Colon (tissue), 2 donors: ENCODE data around the gene TLCD5.

Experiments used
- FAIRE-seq: peaks from 2 replicates; lab custom pipeline; 2012; peaks lifted over from hg19 to GRCh38; lab: Jason Lieb, UNC
- donor health status: control.
- donor health status: control.

The TLCD5 gene

GRCh38 chr11:120308081-120308480, 17.0 kb upstream of the TLCD5 start:
- no peak for FAIRE-seq

GRCh38 chr11:120310870-120311269, 14.2 kb upstream of the TLCD5 start:
- no peak for FAIRE-seq

- no peak for FAIRE-seq
Observed at GRCh38 chr11:120314861-120315260, 10.2 kb upstream of the TLCD5 start.

- no peak for FAIRE-seq
Observed at GRCh38 chr11:120316880-120317688, 8.0 kb upstream of the TLCD5 start.

GRCh38 chr11:120317689-120318480, 7.2 kb upstream of the TLCD5 start:
- FAIRE-seq = no peak

GRCh38 chr11:120318906-120319305, 6.2 kb upstream of the TLCD5 start:
- FAIRE-seq = no peak

GRCh38 chr11:120326228-120326627, 1.1 kb downstream of the TLCD5 start:
- no peak for FAIRE-seq

GRCh38 chr11:120326845-120327281, 1.8 kb downstream of the TLCD5 start:
- no peak for FAIRE-seq

- FAIRE-seq = no peak
Observed at GRCh38 chr11:120327311-120327710, 2.2 kb downstream of the TLCD5 start.

- FAIRE-seq = no peak
Observed at GRCh38 chr11:120329556-120329955, 4.5 kb downstream of the TLCD5 start.

GRCh38 chr11:120330045-120330444, 4.9 kb downstream of the TLCD5 start:
- FAIRE-seq = no peak

- no peak for FAIRE-seq
Observed at GRCh38 chr11:120331301-120331996, 6.3 kb downstream of the TLCD5 start.

GRCh38 chr11:120332822-120333716, 8.0 kb downstream of the TLCD5 start:
- no peak for FAIRE-seq

GRCh38 chr11:120333801-120334200, 8.7 kb downstream of the TLCD5 start:
- FAIRE-seq = no peak

GRCh38 chr11:120334332-120334731, 9.2 kb downstream of the TLCD5 start:
- FAIRE-seq = no peak

- no peak for FAIRE-seq
Observed at GRCh38 chr11:120334894-120335462, 9.9 kb downstream of the TLCD5 start.

- no peak for FAIRE-seq
Observed at GRCh38 chr11:120335556-120335907, 10.4 kb downstream of the TLCD5 start.

- FAIRE-seq = no peak
Observed at GRCh38 chr11:120335908-120336640, 11.0 kb downstream of the TLCD5 start, which contains the start of gene ARHGEF12. ARHGEF12 (plus strand) TSS chr11:120336413; CDS start chr11:120337244, 831 bp downstream.

GRCh38 chr11:120336641-120337354, 11.7 kb downstream of the TLCD5 start:
- no peak for FAIRE-seq
